Measurements from ENCODE around the gene PUS7.
"Not testable (repeated sequence)": the region's sequence is repeated elsewhere in the genome, so short reads cannot be mapped to it uniquely, and the experiment has no call there.

Gene PUS7

DNA sequence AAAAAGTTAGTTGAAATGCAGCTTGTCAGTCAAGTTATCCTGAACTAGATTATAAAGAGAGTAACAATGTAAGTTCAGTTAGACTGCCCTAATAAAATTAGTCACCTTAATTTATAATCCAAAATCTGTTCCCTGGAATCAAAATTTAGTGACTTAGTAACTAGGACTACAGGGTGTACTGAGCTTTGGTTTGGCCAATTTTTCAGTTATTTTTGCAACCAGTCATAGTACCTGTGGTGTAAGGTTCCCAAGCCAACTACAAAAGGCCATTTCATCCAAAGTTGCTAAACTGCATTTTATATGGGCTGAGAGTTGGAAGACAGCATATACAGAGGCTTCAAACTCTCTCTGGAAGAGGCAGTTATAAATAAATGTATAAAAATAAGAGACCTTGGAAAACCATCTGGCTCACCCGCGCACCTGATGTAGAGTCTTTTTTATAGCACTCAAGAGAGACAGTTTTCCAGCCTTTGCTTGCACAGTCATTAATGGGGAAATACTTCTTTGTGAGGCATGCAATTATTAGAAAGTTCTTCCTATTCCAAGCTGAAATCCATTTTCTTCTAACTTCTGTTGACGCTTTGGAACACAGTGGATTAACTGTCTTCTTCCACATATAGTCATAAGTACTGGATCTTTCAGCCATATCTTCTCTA, 59.2 kb downstream of the PUS7 start:
- TF ChIP-seq, protein P1, sequence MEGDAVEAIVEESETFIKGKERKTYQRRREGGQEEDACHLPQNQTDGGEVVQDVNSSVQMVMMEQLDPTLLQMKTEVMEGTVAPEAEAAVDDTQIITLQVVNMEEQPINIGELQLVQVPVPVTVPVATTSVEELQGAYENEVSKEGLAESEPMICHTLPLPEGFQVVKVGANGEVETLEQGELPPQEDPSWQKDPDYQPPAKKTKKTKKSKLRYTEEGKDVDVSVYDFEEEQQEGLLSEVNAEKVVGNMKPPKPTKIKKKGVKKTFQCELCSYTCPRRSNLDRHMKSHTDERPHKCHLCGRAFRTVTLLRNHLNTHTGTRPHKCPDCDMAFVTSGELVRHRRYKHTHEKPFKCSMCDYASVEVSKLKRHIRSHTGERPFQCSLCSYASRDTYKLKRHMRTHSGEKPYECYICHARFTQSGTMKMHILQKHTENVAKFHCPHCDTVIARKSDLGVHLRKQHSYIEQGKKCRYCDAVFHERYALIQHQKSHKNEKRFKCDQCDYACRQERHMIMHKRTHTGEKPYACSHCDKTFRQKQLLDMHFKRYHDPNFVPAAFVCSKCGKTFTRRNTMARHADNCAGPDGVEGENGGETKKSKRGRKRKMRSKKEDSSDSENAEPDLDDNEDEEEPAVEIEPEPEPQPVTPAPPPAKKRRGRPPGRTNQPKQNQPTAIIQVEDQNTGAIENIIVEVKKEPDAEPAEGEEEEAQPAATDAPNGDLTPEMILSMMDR (IDR thresholded peaks at IDR 0.05; ENCODE audit: borderline replicate concordance, control extremely low read depth, extremely low read depth, insufficient read depth, missing control alignments): no peak
- in situ Hi-C loops (cut with MboI; ENCODE audit: low sequenced_read_pairs, unreplicated experiment): no loop called here
- DNase-seq (ENCODE audit: low spot score): no peak

DNA sequence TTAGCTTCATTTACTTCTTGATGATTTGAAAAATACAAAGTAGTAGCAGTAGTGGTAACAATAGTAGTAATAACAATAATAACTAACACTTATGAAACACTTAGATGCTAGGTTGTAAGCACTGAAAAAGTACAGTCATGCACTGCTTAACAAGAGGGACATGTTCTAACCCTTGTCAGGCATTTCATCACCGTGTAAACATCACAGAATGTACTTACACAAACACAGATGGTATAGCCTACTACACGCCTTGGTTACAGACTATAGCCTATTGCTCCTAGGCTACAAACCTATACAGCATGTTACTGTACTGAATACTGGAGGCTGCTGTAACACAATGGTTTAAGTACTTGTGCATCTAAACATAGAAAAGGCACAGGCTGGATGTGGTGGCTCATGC, 60.6 kb downstream of the PUS7 start:
- TF ChIP-seq, protein P1 (IDR thresholded peaks at IDR 0.05; ENCODE audit: borderline replicate concordance, control extremely low read depth, extremely low read depth, insufficient read depth, missing control alignments): no peak
- in situ Hi-C loops (cut with MboI; ENCODE audit: low sequenced_read_pairs, unreplicated experiment): no loop called here
- DNase-seq (ENCODE audit: low spot score): no peak

GRCh38 chr7:105457619-105458225, 64.3 kb downstream of the PUS7 start:
- TF ChIP-seq, protein P1 (IDR thresholded peaks at IDR 0.05; ENCODE audit: borderline replicate concordance, control extremely low read depth, extremely low read depth, insufficient read depth, missing control alignments): no peak
- in situ Hi-C loops (cut with MboI; ENCODE audit: low sequenced_read_pairs, unreplicated experiment): no loop called here
- DNase-seq (ENCODE audit: low spot score): no peak

DNA sequence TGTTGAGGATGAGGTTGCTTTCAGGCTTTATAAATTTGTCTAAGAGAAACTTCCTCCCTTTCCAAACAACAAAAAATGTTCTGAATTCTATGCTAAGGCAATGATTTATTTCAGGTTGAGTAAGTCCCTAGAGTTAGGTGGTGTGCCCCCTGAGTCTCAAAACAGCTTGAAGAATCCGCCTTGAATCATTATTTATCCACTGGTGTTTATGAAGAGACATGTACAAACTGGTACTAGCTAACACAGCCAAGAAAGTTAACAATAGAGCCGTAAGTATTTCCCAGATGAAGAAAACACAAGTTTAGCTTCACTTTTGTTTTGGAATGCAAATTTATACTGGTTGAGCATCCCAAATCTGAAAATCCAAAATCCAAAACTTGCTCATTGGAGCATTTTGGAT, 67.2 kb downstream of the PUS7 start:
- in situ Hi-C loops (cut with MboI; ENCODE audit: low sequenced_read_pairs, unreplicated experiment): no loop called here
- DNase-seq (ENCODE audit: low spot score): no peak
- TF ChIP-seq, protein P1 (IDR thresholded peaks at IDR 0.05; ENCODE audit: borderline replicate concordance, control extremely low read depth, extremely low read depth, insufficient read depth, missing control alignments): no peak

GRCh38 chr7:105454095-105454747, 67.8 kb downstream of the PUS7 start:
- no peak for DNase-seq (ENCODE audit: low spot score)
- TF ChIP-seq, protein P1 (IDR thresholded peaks at IDR 0.05; ENCODE audit: borderline replicate concordance, control extremely low read depth, extremely low read depth, insufficient read depth, missing control alignments): no peak
- in situ Hi-C loops (cut with MboI; ENCODE audit: low sequenced_read_pairs, unreplicated experiment): no loop called here

DNA sequence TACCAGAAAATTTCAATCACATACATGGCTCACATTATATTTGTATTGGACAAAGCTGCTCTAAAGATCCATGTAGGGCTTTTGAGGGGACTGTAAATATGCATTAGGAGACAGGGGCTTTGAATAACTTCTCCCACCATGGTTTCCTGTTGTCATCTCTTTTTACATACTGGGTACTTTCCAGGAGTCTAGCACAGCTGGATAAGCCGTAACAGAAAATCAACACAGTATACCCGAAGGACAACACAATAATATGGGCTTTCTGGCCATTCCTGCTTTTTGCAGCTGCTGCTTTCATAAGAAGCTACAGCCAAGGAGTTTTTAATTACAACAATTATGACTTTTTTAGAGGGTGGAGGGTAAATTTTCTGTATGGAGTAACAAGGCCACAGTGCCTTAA, 70.0 kb downstream of the PUS7 start:
- DNase-seq (ENCODE audit: low spot score): no peak
- TF ChIP-seq, protein P1 (IDR thresholded peaks at IDR 0.05; ENCODE audit: borderline replicate concordance, control extremely low read depth, extremely low read depth, insufficient read depth, missing control alignments): no peak
- in situ Hi-C loops (cut with MboI; ENCODE audit: low sequenced_read_pairs, unreplicated experiment): no loop called here

DNA sequence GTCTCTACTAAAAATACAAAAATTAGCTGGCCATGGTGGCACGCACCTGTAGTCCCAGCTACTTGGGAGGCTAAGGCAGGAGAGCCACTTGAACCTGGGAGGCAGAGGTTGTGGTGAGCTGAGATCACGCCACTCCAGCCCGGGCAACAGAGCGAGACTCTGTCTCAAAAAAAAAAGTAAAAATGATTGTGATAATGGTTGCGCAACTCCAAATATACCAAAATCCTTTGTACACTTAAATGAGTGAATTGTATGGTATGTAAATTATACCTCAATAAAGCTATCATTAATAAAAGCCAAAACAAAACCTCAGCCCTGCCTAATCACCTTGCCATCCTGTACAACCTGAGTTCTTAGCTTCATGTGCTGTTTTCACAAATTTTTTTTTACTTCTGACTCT, 71.2 kb downstream of the PUS7 start:
- DNase-seq (ENCODE audit: low spot score); in situ Hi-C loops (cut with MboI; ENCODE audit: low sequenced_read_pairs, unreplicated experiment): not testable (repeated sequence)

Data from GM13976 (cell line).